AG09319 (cell line): Measurements from ENCODE around the gene HSD17B12.

Experiments used
- DNase-seq: peaks from one replicate; pipeline ENCODE4 v3.0.0-alpha.2; 2010; ENCODE audit warnings: low read depth; ENCODE audit errors: extremely low read depth
- CTCF ChIP-seq: IDR thresholded peaks from 2 replicates; pipeline ENCODE4 v1.5.1; 2011; ENCODE audit warnings: low read depth, mild to moderate bottlenecking, inconsistent platforms, low read length, moderate library complexity

Gene HSD17B12

GRCh38 chr11:43835104-43835503 is 154.6 kb downstream of the HSD17B12 start:
- no peak for DNase-seq
- no peak for TF ChIP-seq CTCF

GRCh38 chr11:43837879-43838278 is 157.3 kb downstream of the HSD17B12 start:
- no peak for DNase-seq
- no peak for TF ChIP-seq CTCF

DNA sequence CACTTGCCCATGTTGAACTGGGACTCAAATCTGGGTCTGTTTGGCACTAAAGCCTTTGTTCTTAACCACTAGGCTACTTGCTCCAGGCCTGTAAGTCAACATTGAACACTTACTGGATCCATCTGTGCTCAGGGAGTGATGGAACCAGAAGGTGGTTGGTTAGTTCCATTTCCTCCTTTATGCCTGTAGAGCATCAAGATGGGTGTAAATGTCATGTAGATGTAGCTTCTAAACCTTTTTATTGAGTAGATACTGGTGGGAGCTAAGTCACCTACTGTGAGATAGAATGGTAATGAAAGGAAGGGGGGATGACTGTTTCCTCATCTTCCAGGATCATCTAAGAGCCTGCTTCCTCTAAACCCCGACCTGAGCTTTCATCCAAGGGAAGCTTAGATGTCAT is 161.5 kb downstream of the HSD17B12 start:
- no peak for DNase-seq
- no peak for TF ChIP-seq CTCF

- DNase-seq = no peak
- TF ChIP-seq CTCF = no peak
Observed at GRCh38 chr11:43845816-43846215, 165.3 kb downstream of the HSD17B12 start.

- peak; percentile 88 for TF ChIP-seq CTCF
Observed at GRCh38 chr11:43852057-43852636, 171.6 kb downstream of the HSD17B12 start.

GRCh38 chr11:43853781-43854180 is 173.2 kb downstream of the HSD17B12 start:
- no peak for DNase-seq
- no peak for TF ChIP-seq CTCF

More at GRCh38 chr11:43852057-43852636, 171.6 kb downstream of the HSD17B12 start:
- DNase-seq = peak; percentile 56

DNA sequence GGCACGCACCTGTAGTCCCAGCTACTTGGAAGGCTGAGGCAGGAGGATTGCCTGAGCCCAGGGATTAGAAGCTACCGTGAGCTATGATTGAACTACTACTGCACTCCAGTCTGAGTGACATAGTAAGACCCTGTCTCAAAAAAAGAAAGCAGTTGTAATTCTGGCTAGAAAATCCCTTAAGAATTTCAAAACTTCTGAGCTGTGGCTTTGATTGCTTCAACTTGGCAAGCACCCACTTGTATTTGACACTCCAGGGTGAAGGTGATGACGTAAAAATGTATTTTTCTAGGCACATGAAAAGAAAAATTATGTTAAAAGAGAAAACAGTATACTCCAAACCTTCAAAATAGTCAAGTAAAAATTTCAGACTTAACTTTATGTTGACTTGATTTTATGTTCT is 176.5 kb downstream of the HSD17B12 start:
- TF ChIP-seq CTCF = no peak
- DNase-seq = no peak
